Activated CD8-positive, alpha-beta memory T cell treated with anti-CD3 and anti-CD28 coated beads, Interleukin-2, amount 50 U/mL, for 1 hour (primary cell): Measurements from ENCODE around the gene IP6K3.

Source experiments
- DNase-seq: peaks from one replicate; pipeline ENCODE4 v3.0.0-alpha.2; 2020; ENCODE audit errors: extremely low read depth

IP6K3 gene

DNA sequence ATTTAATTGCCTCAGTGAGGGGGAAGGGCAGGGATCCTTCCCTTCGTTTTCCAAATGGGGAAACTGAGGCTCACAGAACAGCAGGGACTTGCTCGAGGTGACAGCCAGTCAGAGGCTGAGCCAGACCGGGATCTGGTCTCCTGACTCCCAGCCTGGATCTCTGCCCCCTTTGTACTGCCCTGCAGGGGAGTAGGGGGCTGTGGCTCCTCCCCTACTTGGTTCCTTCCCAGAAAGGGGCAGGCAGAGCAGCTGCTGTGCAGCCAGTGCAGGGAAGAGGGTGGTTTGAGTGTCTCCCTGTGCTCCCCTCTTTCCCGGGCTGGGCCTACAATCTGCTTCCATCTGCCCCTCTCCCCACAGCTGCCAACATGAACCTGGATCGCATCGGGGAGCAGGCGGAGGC, 72.9 kb downstream of the IP6K3 start:
- DNase-seq: no peak

DNA sequence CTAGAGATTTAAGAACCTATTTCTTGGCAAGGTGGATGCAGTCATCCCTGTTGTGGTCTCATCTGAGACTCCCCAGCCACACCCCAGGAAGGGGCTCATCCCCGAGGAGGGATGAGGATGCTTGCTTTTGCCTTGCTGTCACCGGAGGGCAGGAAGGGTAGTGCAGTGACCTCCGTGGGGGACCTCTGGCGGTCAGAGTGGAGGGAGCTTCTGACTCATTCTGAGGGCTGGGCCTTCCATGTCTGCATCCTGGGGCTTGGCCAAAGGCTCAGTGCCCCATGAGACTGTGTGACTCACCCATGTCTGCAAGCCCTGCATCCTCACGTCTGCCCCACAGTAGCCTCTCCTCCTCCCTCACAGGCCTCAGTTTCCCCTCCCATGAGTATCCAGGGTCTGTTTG, 73.9 kb downstream of the IP6K3 start:
- DNase-seq: no peak

GRCh38 chr6:33671744-33672072, 75.0 kb downstream of the IP6K3 start:
- no peak for DNase-seq
